Fibroblast of villous mesenchyme (primary cell): Measurements from ENCODE around the gene NLRP11. TPM values are rescaled to one million over a fixed set of nuclear protein-coding genes. Genes with fewer than 3 reads are reported as not detected.

ENCODE experiments used
- DNase-seq: peaks from one replicate; pipeline ENCODE4 v3.0.0-alpha.2; 2010; ENCODE audit warnings: low read depth
- H3K4me3 ChIP-seq: 2 replicates; pipeline ENCODE4 v1.5.1; 2011; ENCODE audit warnings: low read depth, mild to moderate bottlenecking, low read length
- total RNA-seq: library from RNA; depleted of rRNA; stranded (reverse); fragments of >200 nt; gene quantifications from 2 replicates; pipeline ENCODE4 v1.2.3, GENCODE V29; 2012
- TF ChIP-seq, protein P1 (sequence below): IDR thresholded peaks from 2 replicates; pipeline ENCODE4 v1.5.1; 2012; ENCODE audit warnings: low read depth, mild to moderate bottlenecking, low read length; ENCODE audit not compliant: insufficient read depth

Gene NLRP11
- total RNA-seq, 1 donor = not detected

DNA sequence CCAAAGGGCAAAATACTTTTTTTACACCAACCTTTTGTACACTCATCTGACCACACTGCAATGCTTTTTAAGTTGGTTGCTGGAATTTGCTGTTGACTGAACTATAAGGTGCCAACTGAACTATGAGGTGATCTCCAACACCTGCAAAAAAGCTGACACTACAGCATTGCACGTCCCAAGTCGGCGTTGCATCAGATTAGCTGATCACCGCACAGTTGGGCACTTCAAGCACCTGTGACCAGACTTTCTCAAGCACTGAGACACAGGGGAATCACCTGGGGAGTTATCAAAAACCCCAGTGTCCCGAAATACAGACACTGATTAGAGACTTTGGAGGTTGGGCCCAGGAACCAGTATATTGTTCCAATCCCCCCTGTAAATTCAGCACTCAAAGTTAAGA lies 1.1 kb downstream of the NLRP11 start:
- H3K4me3 ChIP-seq = no peak overlapping the region
- TF ChIP-seq, protein P1, sequence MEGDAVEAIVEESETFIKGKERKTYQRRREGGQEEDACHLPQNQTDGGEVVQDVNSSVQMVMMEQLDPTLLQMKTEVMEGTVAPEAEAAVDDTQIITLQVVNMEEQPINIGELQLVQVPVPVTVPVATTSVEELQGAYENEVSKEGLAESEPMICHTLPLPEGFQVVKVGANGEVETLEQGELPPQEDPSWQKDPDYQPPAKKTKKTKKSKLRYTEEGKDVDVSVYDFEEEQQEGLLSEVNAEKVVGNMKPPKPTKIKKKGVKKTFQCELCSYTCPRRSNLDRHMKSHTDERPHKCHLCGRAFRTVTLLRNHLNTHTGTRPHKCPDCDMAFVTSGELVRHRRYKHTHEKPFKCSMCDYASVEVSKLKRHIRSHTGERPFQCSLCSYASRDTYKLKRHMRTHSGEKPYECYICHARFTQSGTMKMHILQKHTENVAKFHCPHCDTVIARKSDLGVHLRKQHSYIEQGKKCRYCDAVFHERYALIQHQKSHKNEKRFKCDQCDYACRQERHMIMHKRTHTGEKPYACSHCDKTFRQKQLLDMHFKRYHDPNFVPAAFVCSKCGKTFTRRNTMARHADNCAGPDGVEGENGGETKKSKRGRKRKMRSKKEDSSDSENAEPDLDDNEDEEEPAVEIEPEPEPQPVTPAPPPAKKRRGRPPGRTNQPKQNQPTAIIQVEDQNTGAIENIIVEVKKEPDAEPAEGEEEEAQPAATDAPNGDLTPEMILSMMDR = no peak
- DNase-seq = no peak

DNA sequence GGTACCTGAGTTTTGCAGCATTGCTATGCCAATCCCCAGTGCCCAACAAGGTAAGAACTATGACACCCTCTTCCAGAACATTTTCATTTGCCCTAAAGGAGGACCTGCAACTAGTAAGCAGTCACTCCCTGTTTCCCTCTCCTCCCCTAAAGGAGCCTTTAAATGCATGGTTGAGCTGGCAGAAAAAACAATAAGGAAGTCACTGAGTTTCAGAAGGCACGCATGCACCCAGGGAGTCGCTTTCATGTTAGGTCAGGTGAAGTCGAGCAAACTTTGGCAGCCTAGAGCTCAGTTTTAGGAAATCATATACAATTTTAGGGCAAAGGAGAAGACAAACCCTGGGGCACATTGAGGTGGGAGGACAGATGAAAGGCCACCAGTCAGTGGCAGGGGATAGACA lies 11.8 kb downstream of the NLRP11 start:
- TF ChIP-seq, protein P1 = no peak
- no peak for DNase-seq

DNA sequence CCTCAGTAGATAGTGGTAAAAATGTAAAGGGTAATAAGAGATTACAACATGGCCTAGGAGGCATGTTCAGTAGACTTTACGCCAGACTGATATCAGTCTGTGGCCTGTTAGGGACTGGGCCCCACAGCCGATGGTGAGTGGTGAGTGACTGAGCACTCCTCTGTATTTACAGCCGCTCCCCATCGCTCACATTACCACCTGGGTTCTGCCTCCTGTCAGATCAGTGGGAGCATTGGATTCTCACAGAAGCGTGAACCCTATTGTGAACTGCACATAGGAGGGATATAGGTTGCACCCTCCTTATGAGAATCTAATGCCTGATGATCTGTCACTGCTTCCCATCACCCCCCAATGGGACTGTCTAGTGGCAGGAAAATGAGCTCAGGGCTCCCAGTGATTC lies 17.9 kb downstream of the NLRP11 start:
- DNase-seq = no peak
- H3K4me3 ChIP-seq = no peak overlapping the region
- TF ChIP-seq, protein P1 = no peak

More for the DNA sequence above, 11.8 kb downstream of the NLRP11 start:
- no peak overlapping the region for H3K4me3 ChIP-seq

DNA sequence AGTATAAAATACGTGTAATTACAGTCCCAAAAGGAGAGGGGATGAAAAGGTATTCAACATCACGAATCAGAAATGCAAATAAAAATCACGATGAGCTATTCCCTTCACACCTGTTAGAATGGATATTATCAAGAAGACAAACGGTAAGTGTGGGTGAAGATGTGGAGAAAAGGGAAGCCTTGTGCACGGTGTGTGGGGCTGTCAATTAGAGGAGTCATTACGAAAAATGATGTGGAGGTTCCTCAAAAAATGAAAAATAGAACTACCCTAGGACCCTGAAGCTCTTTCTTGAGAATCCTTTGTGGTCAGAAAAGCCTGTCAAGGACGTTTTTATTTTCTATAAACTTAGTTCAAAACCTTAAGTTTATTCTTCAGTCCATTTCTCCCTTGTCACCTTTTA lies 19.4 kb downstream of the NLRP11 start:
- DNase-seq = no peak
- no peak overlapping the region for H3K4me3 ChIP-seq
- TF ChIP-seq, protein P1 = no peak

DNA sequence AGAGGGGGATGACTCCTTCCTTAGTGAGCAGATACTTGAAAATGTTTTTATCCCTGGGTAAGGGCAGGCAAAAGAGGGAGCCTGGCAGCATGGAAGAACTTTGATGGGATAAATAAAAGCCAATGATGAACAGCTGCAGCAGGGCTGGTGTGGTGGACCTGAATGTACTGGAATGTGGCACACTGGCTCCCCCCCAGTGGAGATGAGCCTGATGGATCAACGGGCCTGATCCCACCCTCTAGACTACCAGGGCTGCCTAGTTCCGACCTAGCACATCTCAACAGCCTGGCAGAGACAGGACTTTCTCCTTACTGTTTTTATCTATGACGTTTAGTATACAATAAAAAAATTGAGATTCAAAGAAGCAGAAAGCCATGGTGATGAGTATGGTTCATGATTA lies 20.5 kb downstream of the NLRP11 start:
- TF ChIP-seq, protein P1 = no peak
- no peak for DNase-seq
- no peak overlapping the region for H3K4me3 ChIP-seq

DNA sequence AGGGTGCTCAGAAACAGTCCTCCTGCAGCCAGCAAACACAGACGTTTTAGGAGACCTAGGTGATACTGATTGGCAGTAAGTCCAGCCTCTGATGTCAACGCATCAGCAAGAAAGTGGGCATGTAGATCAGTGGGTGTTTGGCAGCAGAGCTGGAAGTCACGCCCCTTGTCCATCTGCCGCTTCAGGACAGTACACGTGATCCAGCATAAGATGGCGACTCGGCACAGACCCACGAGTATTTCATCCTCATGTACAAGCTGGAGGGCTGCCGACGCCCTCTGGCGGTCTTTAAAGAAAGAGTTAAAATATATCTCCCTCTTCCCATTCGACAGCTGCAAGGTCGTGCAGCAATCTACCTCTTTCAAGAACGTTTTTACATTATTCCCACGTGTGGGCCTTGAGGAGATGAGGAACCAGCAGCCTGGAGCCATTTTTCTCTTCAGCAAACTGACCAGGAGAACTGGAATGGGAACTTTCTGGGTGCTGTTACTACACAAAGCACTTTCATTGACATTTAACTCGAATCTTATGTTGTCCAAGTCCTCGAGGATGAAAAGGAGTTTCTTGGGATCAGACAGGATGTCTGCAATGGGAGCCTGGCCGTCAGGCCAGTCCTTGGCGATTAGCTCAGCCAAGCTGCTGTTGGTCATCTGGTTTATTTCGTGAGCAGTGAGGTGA lies 22.3 kb downstream of the NLRP11 start:
- peak; percentile 36 for DNase-seq
- TF ChIP-seq, protein P1 = peak; percentile 18
- no peak overlapping the region for H3K4me3 ChIP-seq

DNA sequence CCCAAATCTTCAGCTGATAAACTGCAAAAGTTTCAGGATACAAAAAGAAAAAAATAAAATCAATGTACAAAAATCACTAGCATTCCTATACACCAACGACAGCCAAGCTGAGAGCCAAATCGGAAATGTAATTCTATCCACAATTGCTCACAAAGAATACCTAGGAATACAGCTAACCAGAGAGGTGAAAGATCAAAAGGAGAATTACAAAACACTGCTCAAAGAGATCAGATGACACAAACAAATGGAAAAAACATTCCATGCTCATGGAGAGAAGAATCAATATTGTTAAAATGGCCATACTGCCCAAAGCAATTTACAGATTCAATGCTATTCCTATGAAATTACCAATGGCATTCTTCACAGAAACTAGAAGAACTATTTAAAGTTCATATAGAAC lies 29.5 kb downstream of the NLRP11 start:
- no peak for DNase-seq
- no peak overlapping the region for H3K4me3 ChIP-seq
- TF ChIP-seq, protein P1 = no peak
